Astrocyte (in vitro differentiated cells and primary cell): ENCODE data around the gene SIGLEC8.

Source experiments
- CTCF ChIP-seq: IDR thresholded peaks from 2 replicates; pipeline ENCODE4 v1.5.1; 2011; ENCODE audit warnings: low read depth, mild to moderate bottlenecking, inconsistent platforms, low read length, moderate library complexity; ENCODE audit not compliant: insufficient read depth
- EZH2 ChIP-seq: IDR thresholded peaks from 2 replicates; pipeline ENCODE4 v1.6.1; 2012; ENCODE audit warnings: mild to moderate bottlenecking, low read length, inconsistent platforms; ENCODE audit not compliant: insufficient read depth

GRCh38 chr19:51461723-51462161, 3.5 kb upstream of the SIGLEC8 start:
- TF ChIP-seq CTCF (no peak), EZH2 (no peak)
